ENCODE measurements around the gene ETFB.
"Not testable (repeated sequence)": the region's sequence is repeated elsewhere in the genome, so short reads cannot be mapped to it uniquely, and the experiment has no call there.

Gene ETFB

DNA sequence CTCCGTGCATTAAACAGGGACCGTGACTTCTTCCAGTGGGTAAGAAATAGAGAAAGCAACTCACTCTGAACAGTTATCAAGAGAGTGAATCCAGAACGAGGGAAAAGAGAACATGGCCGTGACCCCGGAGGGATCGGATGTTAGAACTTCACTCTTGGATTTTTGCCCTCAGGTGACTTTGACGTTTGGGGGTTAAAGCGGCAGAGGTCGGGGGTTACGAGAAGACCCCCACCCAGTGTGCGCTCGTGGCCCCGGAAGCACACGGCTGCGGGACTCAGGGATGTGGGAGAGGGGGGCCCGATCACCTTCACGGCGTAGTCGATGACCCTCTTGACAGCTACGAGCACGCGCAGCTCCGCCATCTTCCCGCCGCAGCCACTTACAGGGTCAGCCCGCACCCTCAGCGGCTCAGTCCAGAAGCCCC lies at the start of gene ETFB:
Gene ETFB (minus strand): TSS at position 424 of the 424 bp plus-strand sequence. CDS start 62 bp downstream, at position 362.
- DNase-seq (ENCODE audit: low read depth in 3 of 3) = no peak

DNA sequence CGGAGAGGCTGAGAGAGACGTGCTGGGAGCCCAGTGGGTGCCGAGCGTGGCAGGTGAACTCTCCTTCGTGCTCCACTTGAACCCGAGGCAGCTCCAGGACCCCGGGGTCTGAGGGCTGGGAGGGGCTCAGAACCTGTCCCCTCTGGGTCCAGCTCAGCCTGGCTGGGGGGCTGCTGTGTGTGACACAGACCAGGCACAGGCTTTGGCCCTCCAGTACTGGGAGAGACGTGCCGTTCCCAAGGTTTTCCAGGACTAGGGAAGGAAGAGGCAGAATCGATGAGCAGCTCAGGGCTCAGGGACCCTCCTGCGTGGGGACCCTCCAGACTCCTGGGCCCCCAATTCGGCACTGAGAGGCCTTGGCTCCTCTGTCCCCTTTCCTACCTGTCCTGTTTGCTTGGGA lies 49.0 kb upstream of the ETFB start:
- no peak for DNase-seq (ENCODE audit: low read depth in 3 of 3)

DNA sequence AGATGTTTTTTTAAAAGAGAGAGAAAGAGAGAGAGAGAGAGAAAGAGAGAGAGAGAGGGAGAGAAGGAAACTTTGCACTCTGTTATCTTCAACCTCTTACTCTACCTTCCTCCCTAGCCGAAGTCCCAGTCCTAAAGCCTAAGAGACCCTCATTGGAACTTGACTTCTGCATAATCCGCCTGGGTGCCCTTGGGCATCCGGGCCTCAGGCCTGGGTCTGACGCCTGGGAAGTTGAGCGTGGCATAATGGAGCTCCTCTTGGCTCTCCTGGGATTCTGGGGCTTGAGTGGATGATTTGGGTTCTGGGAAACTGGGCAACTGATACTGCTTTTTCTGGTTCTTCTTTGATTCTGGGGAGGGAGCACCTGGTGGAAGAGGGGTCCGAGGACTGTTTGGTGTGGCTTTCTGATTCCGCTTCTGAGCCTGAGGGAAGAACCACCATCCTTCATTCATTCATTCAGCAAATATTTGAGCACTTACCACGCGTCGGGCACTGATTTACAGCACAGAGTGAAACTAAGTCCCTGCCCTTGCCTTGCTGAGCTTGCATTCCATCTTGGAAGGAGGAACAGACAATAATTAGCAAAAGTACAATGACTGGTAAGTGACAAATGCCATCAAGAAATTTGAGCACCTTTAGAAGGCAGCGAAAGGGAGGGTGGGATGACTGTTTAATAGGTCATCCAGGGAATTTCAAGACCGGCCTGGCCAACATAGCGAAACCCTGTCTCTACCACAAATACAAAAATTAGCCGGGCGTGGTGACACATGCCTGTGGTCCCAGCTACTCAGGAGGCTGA lies 45.0 kb upstream of the ETFB start:
- no peak for DNase-seq (ENCODE audit: low read depth in 3 of 3)

DNA sequence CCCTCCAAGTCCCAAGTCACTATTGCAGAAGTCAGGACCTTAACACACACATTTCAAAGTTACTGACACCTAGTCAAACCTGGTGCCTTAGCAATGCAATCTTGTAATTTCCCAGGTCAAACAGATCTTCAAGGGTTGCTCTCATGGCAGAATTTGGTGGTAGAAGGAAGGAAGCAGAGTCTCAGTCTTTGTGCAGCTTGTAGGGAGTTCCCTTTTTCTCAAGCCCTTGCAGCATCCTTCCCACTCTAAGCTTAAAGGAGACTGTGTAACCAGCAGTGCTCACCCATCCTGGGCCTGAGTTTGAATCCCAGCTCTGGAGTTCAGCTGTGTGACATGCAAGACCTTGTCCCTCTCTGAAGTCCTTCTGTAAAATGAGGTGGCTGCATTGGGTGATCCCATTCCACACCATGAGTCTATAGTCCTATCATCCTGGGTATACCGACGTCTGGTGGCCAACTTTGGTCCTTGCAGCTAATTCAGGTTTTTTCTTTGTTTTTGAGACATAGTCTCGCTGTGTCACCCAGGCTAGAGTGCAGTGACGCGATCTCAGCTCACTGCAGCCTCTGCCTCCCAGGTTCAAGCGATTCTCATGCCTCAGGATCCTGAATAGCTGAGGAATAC lies 41.4 kb upstream of the ETFB start:
- DNase-seq (ENCODE audit: low read depth in 3 of 3) = no peak

GRCh38 chr19:51402117-51402516 lies 35.9 kb upstream of the ETFB start:
- no peak for DNase-seq (ENCODE audit: low read depth in 3 of 3)

DNA sequence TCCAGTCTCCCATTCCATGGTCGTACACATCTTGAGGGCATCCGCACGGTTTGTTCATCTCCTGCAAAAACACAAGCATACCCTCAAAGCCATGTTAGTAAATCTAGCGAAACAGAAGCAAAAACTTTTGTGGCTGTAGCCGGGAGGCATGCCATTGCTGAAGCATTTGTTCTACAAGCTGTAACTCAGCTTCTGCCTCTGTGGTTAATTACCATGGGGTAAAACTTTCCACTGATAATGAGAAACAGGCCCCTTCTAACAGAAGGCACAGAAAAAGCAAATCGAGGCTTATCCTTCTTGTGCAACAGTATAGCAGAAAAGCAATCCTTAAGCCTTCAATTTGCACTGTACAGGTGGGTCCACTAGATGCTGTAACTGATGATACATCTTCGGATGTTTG lies 33.7 kb upstream of the ETFB start:
- not testable (repeated sequence) for DNase-seq (ENCODE audit: low read depth in 3 of 3)

DNA sequence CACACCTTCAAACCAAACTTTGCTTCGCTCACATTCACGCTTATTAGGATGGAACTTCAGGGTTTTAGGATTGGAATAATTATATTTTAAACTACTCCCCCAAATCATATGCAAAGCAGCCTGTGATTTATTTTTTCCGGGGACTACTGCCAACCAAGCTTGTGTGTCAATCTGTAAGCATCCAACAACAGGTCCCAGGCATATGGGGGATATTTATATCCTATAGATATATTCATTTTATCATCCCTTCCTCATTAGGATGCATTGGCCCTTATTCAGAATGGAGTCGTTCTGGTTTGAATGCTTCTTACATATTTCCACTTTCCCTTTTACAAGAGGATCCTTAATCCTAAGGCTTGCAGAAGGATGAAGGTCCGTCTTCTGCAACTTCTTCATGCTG lies 33.0 kb upstream of the ETFB start:
- no peak for DNase-seq (ENCODE audit: low read depth in 3 of 3)

GRCh38 chr19:51398096-51398704 lies 32.0 kb upstream of the ETFB start:
- no peak for DNase-seq (ENCODE audit: low read depth in 3 of 3)

DNA sequence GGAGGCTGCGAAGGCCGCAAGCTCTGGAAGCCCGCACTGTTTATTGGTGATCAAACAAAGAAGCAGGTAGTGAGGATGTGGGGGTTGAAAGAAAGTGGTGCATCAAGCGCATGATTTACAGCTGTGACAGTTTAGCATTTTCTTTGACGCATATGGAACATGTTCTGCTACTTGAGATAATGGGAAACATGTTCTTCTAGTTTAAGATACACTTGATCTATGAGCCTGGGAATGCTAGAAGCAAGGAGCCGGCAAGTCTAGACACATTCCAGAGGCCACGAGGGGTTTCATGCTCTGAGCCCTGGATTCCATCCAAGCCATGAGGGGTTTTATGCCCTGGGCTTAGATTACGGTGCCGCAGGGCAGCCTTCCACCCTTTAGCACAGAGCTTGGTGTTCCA lies 31.3 kb upstream of the ETFB start:
- DNase-seq (ENCODE audit: low read depth in 3 of 3) = not testable (repeated sequence)

GRCh38 chr19:51396175-51396574 lies 30.0 kb upstream of the ETFB start:
- no peak for DNase-seq (ENCODE audit: low read depth in 3 of 3)

- peak; percentile 79 to 95 (median 80) for DNase-seq (ENCODE audit: low read depth in 3 of 3)
These were observed 28.1 kb upstream of the ETFB start for GRCh38 chr19:51394050-51394836.

DNA sequence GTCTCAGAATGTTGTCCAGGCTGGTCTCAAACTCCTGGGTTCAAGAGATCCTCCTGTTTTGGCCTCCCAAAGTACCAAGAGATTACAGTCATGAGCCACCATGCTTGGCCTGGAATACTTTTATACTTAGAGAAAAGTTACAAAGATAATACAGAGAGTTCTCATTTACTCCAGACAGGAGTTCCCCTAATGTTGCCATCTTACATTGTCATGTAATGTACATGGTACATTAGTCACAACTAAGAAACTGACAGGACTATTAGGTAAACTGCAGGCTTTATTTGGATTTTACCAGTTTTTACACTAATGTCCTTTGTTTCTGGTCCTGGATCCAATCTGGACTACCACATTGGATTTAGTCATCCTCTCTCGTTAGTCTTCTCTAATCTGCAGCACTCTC lies 26.5 kb upstream of the ETFB start:
- no peak for DNase-seq (ENCODE audit: low read depth in 3 of 3)

DNA sequence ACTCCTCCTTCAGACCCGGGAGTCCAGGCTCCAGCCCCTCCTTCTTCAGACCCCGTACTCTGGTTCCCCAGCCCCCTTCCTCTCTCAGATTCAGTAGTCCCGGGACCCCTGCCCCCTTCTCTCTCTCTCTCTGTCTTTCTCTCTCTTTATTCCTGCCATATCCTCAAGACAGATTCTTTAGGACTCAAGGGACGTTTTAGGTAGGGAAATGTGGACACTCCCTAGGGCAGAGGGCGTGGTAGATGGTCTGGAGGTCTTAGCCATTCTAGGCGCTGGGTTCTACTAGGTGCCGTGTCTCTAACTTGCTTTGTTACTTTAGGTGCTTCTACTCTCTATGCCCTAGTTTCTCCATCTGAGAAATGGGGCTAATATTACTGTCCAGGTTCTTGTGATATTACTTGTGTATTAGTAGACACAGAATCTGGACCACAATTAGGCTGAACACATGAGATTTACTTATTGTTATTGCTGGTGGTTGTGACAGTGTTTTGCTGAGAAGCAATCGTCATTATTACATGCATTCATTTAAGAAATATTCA lies 25.0 kb upstream of the ETFB start:
- DNase-seq (ENCODE audit: low read depth in 3 of 3) = no peak

GRCh38 chr19:51389143-51389542 lies 23.0 kb upstream of the ETFB start:
- no peak for DNase-seq (ENCODE audit: low read depth in 3 of 3)

DNA sequence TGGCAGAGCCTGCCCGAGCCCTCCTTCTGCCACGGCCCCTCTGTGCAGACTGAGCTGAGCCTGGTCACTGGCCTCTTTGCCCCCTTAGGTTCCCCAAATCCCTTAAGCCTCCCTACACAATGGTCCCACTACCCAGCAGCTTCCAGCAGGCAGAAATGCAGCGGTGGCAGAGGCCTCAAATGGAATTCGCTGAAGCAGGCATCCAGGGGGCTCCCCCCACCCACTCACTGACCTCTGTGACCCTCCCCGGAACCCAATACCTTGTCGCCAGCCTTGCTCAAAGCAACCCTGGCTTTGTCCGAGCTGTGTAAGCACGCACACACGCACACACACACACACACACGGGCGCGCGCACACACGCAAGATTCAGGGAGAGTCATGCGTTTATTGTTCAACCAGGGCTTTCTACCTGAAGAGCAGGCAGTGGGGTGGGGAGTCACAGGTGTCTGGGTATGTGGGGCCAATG lies 21.8 kb upstream of the ETFB start, which contains the start of gene LIM2:
Gene LIM2 (minus strand): TSS at position 51 of the 466 bp plus-strand sequence. CDS start 531 bp downstream, outside the sequence.
- no peak for DNase-seq (ENCODE audit: low read depth in 3 of 3)

- DNase-seq (ENCODE audit: low read depth in 3 of 3) = no peak
These were observed 20.8 kb upstream of the ETFB start for GRCh38 chr19:51386882-51387520.

- no peak for DNase-seq (ENCODE audit: low read depth in 3 of 3)
These were observed 15.8 kb upstream of the ETFB start for GRCh38 chr19:51382004-51382403.

DNA sequence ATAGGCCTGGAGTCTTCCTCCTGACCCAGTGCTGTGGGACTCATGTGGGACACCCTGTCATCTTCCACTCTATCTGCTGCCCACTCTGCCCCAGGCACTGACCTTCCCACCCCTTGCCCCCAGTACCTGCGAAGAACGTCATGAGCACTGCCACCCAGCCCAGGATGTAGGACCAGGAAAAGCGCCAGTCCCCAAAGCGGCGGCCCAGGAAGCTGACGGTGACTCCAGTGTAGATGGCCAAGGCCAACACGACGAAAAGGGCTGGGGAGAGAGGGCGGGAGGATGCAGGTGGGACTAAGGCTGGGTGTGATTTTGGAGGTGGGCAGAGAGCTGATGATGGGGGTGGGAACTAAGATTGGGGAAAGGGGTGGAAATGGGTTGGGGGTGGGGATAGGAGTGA lies 14.2 kb upstream of the ETFB start:
- no peak for DNase-seq (ENCODE audit: low read depth in 3 of 3)

DNA sequence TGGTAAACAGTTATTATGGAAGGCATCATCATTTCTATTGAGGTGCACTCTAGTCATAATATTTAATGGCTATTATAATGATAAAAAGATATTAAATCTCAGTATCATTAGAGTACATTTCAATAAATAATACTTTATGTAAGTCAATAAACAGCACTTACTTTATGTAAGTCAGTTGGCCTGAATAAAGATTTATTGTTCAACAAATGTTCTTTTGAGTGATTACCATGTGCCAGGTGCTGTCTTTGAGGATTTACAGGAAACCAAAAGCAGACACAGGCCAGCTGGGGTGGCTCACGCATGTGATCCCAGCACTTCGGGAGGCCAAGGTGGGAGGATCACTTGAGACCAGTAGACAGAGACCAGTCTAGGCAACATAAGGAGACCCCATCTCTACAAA lies 11.2 kb upstream of the ETFB start:
- DNase-seq (ENCODE audit: low read depth in 3 of 3) = no peak

DNA sequence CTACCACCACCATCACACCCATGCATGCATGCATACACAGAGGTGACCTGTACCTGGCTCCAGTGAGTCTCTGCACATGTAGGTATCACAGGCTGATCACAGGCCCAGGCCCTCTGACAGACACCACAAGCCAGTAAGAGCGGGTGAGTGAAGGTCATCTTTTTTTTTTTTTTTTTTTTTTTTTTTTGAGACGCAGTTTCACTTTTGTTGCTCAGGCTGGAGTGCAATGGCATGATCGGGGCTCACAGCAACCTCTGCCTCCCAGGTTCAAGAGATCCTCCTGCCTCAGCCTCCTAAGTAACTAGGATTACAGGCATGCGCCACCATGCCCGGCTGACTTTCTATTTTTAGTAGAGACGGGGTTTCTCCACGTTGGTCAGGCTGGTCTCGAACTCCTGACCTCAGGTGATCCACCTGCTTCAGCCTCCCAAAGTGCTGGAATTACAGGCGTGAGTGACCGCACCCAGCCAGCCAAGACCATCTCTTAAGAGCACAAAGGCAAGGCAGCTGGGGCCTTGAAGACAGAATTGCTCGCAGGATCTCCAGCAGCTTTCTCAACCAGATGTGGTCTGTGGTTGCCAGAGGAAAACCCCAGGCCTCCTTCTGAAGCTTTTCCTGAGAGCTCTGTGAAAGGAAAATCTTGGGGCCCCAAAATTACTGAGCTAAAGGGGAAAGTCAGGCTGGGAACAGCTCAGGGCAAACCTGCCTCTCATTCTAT lies 9.5 kb upstream of the ETFB start:
- peak in 1 of 3 experiments; percentile 62 for DNase-seq (ENCODE audit: low read depth in 3 of 3)

All from stimulated activated CD4-positive, alpha-beta T cell treated with anti-CD3 and anti-CD28 coated beads, TNF-alpha, amount 100 ng/mL, for 24 hours (primary cell).